ENCODE results near the gene ADPRHL1.

DNA sequence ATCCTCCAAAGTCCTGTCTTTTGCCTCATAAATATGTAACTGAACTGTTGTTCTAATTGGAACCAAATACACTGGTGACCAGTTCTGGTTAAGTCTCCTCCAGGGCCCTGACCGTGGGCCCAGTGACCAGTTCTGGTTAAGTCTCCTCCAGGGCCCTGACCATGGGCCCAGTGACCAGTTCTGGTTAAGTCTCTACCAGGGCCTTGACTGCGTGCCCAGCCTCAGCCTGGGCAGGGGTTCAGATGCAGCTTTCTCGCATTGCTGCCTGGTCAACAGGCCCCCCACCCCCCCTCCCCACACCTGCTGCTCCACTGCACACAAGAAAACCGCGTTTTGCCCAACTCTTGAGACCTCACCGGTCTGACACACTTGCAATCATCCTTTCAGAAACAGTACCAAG is 85.5 kb downstream of the ADPRHL1 start:
- TF ChIP-seq CTCF (IDR thresholded peaks at IDR 0.05; ENCODE audit: low read length) (no peak), EZH2 (optimal IDR thresholded peaks at IDR 0.05; ENCODE audit: low read depth, low read length) (no peak)

Data from MM.1S (cell line).